Dermis microvascular lymphatic vessel endothelial cell (primary cell): ENCODE data around the gene CADPS2. TPM values are rescaled to one million over a fixed set of nuclear protein-coding genes. Genes with fewer than 3 reads are reported as not detected.
"Not testable (repeated sequence)": the region's sequence is repeated elsewhere in the genome, so short reads cannot be mapped to it uniquely, and the experiment has no call there.

Experiments used
- DNase-seq, 2 donors: peaks; one replicate each; pipeline versions ENCODE4 v3.0.0 to v3.0.0-alpha.2; 2010; ENCODE audit warnings: low read depth in 2 of 2
- total RNA-seq: library from RNA; depleted of rRNA; stranded (reverse); fragments of >200 nt; gene quantifications from 2 replicates; pipeline ENCODE4 v1.2.1, GENCODE V29; 2014

CADPS2 gene
- total RNA-seq, 1 donor from 2014 or later, result 49.0 TPM

DNA sequence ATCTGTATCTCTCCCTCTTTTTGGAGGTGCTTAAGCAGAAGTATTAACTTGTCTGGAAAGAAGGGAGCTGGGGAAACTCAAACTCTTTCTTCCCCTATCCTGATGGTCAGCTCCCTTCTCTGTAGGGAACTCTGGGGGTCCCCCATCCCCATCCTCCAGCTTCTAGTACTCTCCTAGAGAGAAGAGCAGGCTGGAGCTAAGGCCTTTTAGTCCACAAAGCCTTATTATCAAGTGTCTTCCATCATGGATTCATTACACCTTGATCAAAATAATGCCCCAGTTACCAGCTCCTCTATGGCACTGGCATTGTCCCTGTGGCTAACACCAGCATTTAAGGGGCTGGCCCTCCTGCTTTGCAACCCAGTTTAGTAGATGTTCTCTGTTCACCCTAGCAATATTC lies 35.7 kb downstream of the CADPS2 start:
- no peak for DNase-seq

DNA sequence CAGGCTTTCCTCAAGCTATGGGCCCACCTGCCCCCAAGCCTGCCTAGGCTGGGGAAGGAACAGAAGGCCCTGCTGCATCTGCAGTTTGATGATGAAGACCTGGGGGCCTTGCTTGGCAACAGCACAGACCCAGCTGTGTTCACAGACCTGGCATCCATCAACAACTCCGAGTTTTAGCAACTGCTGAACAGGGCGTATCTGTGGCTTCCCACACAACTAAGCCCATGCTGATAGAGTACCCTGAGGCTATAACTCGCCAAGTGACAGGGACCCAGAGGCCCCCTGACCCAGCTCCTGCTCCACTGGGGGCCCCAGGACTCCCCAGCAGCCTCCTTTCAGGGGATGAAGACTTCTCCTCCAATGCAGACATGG lies 36.3 kb downstream of the CADPS2 start:
- DNase-seq, result no peak

DNA sequence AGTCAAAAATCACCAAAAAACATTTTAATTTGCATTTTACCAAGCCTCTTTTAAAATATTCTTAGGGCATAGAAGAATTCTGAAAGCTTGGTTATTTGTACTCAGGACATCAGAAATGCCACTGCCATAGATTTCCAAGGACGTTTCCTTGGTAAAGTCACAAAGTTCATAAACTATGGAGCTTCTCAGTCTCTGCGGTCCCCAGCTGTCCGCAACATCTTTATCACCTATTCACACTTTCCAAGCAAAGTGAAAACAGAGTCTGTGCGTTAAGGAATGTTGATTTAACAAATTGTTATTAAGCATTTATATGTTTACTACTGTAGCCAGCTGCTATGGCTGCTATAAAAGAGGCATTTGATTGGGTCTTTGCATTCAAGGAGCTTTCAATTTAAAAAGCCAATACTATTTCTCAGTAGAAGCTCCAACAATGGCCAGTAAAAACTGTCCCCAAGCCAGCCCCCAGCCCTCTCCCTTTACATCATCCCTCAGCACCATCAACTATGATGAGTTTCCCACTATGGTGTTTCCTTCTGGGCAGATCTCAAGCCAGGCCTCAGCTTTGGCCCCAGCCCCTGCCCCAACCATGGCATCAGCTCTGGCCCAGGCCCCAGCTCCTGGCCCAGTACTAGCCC lies 36.8 kb downstream of the CADPS2 start:
- DNase-seq, result no peak

DNA sequence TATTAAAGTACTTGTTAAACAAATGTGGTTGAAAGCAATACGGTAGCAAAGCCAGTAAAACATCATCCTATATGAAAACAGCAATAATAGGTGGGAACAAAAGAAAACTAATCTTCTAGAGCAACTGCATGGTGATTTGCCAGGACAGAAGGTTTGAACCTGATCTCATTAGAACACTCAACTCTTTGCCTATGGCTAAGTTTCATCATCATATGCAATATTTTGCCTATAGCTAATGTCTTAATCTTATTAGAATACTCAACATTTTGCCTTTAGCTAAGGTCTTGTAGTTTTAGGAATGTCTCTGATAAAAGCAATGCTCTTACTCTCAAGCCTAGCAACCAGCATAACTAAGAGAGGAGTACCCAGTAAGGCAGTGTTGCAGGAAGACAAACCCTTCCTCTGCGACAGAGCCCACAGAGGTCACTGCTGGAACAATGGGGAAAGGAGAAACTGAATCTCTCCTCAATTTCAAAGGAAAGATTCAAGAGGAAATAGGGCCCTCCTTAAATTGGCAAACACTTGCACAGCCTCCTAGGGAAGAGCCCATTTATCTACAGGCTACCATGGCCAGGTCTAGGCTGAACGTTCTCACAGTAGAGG lies 38.3 kb downstream of the CADPS2 start:
- no peak for DNase-seq

DNA sequence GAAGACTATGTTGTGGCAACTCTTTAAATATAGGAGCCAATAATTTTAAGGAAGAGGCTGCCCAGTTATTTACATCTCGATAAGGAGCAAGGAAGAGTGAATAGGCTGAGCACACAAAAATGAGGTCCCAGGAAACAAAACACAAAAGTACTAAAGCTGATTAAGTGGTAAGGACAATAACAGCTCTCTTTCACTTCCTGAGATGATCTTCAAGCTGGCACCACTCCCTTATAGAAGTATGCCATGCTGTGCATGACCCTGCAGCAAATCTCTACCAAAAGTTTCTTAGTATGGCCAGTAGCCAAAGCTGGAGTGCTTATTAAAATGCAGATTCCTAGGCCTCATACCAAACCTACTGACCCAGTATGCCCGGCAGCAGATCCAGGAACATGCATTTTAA lies 39.7 kb downstream of the CADPS2 start:
- DNase-seq, result no peak

DNA sequence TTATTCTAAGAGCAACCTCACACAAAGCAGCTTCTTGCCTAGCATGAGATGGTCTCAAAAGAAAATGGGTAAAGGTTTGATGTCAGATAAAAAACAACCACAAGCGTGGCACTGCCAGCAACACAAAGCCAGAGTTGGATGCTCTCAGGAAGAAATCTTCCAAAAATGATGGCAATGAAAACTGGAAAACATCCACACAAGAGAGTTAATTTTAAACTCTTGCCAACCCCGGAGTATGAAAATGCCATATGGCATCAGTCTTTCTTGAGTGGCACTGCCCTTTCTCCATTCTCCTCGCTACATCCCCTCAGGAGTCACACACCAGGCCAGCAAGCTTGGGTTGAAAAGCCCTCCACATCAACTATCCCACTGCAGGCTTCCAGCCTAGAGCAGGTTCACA lies 41.0 kb downstream of the CADPS2 start:
- no peak for DNase-seq

DNA sequence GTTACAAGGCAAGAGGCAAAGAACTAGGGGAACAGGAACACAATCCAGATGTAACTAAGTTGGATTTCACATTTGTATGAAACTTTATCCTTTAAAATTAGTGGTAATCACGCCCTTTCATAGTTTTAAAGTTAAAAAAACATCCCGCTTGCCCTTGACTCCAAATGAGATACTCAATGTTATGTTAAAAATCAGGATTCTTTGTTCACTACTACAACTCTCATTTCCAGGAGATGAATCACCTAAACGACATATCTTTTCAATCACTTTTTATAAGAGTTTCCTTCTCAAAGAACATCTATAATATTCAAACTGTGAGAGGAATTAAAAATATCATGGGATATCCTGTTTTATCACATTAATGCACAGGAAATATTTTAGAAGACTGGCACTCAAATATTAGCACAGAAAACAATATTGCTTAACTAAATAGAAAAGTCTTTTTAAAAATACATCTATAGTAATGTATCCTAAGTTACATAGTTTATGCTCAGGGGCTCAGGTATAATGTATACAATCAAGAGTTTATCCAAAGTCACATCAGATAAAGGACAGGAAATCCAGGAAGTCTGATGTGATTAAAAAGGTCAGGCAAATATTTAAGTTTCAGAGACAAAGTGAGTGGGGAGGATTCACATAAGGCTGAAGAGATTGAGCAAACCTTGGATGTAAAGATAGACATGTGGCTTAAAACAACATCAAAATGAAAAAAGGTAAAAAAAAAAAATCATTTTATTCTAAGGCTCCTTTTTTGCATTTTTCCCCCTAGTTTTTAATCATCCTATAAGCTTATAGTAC lies 41.9 kb downstream of the CADPS2 start:
- peak in 1 of 2 donors; percentile 29 for DNase-seq

DNA sequence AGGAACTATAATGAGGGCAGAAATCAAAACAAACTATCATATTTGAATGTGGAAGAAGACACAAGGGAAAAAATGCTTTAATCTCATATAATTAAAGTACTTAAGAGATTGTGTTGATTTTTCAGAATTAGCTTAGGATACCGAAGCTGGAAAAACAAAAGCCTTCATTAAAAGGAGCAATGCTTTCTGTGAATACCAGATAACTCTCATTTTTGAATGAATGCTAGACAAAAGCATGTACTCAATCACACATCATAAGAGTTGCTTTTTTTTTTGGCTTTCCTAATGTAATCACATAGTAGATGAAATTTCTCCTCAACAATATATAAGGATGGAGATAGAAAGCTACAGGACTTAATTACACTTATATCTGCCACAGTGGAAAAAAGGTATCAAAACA lies 43.3 kb downstream of the CADPS2 start:
- no peak for DNase-seq

DNA sequence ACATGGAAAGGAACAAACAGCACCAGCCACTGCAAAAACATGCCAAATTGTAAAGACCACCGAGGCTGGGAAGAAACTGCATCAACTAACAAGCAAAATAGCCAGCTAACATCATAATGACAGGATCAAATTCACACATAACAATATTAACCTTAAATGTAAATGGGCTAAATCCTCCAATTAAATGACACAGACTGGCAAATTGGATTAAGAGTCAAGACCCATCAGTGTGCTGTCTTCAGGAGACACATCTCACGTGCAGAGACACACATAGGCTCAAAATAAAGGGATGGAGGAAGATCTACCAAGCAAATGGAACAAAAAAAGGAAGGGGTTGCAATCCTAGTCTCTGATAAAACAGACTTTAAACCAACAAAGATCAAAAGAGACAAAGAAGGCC lies 50.0 kb downstream of the CADPS2 start:
- not testable (repeated sequence) for DNase-seq

DNA sequence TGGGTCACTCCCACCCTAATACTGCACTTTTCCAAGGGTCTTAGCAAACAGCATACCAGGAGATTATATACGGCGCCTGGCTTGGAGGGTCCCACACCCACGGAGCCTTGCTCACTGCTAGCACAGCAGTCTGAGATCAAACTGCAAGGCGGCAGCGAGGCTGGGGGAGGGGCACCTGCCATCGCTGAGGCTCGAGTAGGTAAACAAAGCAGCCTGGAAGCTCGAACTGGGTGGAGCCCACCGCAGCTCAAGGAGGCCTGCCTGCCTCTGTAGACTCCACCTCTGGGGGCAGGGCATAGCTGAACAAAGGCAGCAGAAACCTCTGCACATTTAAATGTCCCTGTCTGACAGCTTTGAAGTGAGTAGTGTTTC lies 51.7 kb downstream of the CADPS2 start:
- DNase-seq, result not testable (repeated sequence)

DNA sequence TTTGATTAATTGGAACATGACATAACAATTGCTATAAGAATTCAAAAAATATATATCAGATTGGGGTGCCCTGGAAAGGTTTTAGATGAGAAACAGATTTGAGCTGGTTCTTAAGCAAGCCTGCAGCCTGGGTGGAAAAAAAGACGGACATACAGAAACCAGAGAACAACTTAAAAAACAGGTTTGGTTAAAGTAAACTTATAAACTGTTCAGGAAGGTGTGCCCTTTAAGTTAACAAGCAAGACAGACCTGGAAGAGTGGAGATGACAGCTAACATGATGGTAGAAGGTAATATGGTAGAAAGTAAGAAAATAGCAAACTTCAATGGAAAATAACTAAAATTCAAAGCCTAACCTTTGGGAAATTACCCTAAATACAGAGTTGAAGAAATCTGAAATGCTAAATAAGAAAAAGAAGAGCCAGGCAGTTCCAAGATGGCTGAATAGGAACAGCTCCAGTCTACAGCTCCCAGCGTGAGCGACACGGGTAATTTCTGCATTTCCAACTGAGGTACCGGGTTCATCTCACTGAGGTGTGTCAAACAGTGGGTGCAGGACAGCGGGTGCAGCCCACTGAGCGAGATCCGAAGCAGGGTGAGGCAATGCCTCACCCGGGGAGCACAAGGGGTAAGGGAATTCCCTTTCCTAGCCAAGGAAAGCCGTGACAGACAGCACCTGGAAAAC lies 52.2 kb downstream of the CADPS2 start:
- DNase-seq, result no peak

DNA sequence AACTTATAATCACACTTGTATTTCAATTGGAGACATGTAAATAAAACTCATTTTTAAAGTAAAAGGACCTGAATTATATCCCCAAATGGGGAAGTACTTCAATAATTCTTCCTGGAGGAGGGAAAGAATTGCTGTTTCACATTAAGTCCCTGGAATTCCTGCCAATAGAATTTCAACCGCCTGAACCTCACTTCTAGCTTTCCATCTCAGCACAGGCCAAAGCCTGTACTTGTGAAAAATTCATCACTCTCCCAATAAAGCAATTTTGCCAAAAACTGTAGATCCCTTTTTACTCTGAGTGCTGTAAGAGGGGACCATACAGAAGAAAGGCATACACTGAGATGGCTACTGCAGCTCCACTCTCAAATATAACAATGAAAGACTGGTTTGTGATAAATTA lies 54.8 kb downstream of the CADPS2 start:
- DNase-seq, result no peak

DNA sequence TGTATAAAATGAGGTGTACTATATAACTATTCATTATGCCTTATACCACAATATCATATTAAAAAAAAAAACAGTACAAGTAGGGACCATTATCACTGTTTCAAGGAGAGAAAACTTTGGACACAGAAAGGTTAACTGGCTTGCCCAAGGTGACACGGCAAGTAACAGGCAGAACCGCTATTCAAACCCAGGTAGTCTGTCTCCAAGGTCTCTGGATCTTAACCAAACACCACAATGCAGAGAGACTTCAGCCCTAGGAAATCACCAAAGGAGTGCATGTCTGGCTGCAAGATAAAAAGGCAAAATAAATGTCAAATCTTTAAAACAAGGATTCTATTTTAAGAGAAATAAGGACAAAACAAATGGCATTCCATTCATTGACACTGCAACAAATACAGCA lies 56.3 kb downstream of the CADPS2 start:
- DNase-seq, result no peak

DNA sequence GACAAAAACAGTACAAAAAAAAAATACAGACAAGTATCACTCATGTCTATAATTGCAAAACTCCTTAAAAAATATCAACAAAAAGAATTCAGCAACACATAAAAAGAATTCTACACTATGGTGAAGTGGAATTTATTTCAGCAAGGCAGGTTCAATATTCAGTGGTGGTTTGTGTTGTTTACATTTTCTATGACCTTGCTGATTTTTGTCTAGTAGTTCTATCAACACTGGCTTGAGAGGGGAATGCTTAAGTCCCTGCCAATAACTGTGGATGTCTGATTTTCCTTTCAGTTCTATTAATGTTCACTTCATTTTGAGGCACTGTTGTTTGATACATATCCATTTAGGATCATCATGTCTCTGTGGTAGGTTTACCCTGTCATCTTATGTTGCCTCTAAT lies 58.5 kb downstream of the CADPS2 start:
- no peak for DNase-seq

DNA sequence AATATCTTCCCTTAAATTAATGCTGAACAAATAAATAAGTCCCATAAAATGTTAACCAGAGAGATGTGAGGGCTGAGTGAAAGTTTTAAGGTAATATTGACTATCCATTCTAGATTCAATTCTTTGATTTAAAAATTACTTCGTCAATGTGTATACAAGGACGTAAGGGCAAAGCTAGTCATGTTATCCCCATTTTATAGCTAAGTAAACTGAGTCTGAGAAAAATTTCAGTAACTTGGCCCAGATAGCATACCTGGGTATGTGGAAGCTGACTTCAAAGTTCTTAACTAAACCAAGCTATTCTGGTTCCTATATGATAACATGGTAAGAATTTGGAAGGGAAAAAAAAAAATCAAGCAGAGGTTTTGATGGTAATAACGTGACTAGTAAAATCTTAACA lies 72.4 kb downstream of the CADPS2 start:
- DNase-seq, result no peak

DNA sequence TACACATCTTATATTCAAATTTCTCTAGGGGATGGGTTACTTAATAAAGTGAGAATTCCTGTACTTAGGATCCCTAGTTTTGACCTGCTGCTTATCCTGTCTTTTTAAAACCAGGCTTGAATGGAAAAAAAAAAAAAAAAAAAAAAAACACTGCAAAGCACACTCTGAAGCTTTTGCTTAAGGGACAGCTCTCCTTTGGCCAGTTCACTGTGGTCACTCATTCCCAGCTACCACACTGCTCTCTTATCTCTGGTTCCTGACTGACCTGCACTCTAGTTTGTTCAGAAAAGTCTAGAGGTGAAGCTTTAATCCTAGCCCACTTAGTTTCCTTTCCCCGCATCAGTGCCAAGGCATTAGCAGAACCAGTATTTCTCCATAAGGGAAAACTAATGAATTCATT lies 82.4 kb downstream of the CADPS2 start:
- DNase-seq, result no peak

DNA sequence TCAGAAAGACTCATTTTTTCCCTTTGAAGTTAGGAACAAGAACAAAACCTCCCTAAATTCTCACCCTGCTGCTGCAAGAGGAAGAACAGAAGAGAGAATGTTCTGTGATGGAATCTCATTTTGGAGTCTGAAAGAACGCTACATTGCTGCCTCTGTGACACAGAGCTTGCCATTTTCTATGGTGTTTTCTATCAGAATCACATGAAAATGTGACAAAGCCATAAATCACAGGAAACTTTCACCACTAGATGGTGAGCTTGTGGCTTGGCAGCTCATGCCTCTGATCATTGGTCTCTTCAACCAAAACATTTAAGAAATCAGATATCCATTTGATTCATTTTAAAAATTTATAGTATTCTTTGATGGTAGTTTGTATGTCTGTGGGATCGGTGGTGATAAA lies 82.9 kb downstream of the CADPS2 start:
- DNase-seq, result peak; percentile 58 to 75

DNA sequence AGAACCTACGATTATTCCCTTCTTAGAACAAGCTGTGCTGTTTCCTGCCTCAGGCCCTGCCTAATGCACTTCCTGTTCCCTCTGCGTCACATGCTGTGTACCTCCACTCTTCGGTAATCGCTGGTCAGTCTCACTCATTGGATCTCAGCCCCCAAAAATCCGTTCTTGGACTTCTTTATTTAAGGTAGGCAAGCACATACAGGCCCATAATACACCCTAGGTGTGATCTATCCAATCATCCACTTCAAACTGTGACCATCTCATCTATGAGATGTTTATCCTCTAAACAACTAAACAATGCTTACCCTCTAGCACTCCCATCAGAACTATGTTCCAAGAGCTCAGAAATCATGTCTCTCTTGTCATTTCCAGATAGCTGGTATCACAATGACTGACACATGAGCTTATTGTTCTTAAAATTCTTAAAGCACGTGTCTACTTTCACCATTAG lies 83.9 kb downstream of the CADPS2 start:
- peak; percentile 43 to 67 for DNase-seq

DNA sequence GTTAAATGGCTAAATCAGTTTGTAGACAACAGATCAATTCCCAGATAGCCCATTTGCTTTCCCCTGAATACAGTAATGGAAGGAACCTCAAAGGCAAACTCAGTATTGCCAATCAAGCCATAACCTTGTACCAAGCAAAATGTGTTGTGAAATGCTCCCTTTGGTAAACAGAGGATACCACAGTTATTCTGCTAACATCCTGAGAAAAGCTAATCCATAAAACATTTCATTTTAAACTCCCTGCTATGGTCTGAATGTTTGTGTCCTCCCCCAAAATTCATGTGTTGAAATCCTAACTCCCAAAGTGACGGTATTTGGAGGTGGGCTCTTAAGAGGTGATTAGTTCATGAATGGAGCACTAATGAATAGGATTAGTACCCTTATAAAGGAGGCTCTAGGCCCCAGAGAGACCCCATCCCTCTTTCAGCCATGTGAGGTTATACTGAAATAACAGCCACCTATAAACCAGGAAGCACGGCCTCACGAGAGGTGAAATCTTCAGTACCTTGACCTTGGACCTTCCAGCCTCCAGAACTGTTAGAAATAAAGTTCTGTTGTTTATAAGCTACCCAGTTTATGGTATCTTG lies 94.2 kb downstream of the CADPS2 start:
- no peak for DNase-seq

DNA sequence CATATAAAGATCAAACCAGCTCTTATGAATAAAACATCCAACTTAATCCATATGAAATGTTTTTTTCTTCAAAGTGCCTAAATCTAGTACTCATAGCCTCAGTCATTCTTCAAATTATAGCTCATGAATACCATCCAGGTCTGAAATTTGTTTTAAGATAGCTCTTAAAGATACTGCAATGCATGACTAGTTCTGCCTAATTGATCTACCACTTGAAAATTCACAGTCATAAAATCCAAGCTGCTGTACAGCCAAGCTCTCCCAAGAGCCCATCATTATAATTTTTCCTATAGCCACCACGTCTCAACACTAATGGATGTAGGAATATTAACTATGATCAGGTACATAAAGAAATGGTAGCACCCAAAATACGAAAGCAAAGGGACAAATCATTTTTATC lies 95.7 kb downstream of the CADPS2 start:
- DNase-seq, result no peak

DNA sequence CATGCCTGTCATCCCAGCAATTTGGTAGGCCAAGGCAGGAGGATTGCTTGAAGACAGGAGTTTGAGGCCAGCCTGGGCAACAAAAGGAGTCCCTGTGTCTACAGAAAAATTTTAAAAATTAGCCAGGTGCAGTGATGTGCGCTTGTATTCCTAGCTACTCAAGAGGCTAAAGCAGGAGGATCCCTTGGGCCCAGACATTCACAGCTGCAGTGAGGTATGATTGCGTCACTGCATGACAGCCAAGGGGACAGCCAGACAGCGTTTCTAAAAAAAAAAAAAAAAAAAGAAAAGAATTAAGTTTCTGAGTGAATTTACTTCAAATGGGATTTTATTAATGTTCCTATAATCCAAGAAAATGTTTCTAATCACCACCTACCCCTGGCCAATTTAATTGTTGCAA lies 96.1 kb downstream of the CADPS2 start:
- no peak for DNase-seq

DNA sequence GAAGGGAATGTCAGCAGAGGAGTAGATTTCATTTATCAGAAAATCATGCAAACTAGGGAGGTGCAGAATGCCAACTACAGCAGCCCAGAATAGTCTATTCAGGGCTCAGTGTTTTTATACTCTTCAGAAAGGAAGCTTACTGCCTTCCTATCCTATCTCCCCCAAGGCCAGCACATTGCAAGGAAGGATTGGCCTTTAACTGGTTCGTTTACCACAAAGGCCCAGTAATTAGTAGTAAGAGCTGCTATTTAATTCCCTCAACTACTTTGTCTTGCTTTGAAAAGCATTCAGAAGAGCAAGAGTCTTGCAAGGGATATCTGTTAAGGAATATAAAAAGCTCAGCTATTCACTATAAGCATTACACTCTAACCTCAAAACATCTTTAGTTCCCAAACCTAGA lies 97.1 kb downstream of the CADPS2 start:
- DNase-seq, result no peak
